HL-60 (cell line): Measurements from ENCODE around the gene FUT2.
A peak's percentile ranks its signal among the peaks of the same experiment; 100 is the strongest.

Experiments
- DNase-seq, 2 experiments: peaks; one replicate each; pipeline ENCODE4 v3.0.0-alpha.2; 2010 to 2020; ENCODE audit warnings: low read depth in 1 of 2, low spot score in 1 of 2
- H3K27ac ChIP-seq: fragments of 250-450 bp; sonication (Bioruptor Pico); replicated peaks from 2 replicates; pipeline ENCODE4 v1.5.1; 2020; ENCODE audit warnings: mild to moderate bottlenecking, moderate library complexity
- H3K27me3 ChIP-seq: fragments of 250-450 bp; sonication (Bioruptor Pico); 2 replicates; pipeline ENCODE4 v1.5.1; 2021; ENCODE audit warnings: mild to moderate bottlenecking, moderate library complexity; ENCODE audit not compliant: insufficient read depth, poor library complexity, severe bottlenecking
- H3K4me3 ChIP-seq: replicated peaks from 2 replicates; pipeline ENCODE4 v1.5.1; 2011; ENCODE audit warnings: mild to moderate bottlenecking, control low read depth, low read length; ENCODE audit not compliant: insufficient read depth
- CTCF ChIP-seq: IDR thresholded peaks from one replicate; pipeline ENCODE4 v1.5.1; 2011; ENCODE audit warnings: low read length, control low read depth, inconsistent platforms; ENCODE audit not compliant: insufficient read depth
- GABPA ChIP-seq: IDR thresholded peaks from 2 replicates; pipeline ENCODE4 v1.6.1; 2012; ENCODE audit warnings: low read depth
- POLR2AphosphoS5 ChIP-seq: IDR thresholded peaks from 2 replicates; pipeline ENCODE4 v1.6.1; 2012; ENCODE audit warnings: low read depth
- REST ChIP-seq: IDR thresholded peaks from 2 replicates; pipeline ENCODE4 v1.6.1; 2012; ENCODE audit warnings: low read depth; ENCODE audit not compliant: insufficient replicate concordance
- SPI1 ChIP-seq: IDR thresholded peaks from 2 replicates; pipeline ENCODE4 v1.6.1; 2012; ENCODE audit warnings: low read depth, mild to moderate bottlenecking, borderline replicate concordance

FUT2 gene

GRCh38 chr19:48674216-48674809 lies 21.5 kb upstream of the FUT2 start:
- no peak for DNase-seq
- TF ChIP-seq CTCF: no peak
- TF ChIP-seq REST: no peak
- TF ChIP-seq POLR2AphosphoS5: no peak
- no peak for TF ChIP-seq GABPA
- TF ChIP-seq SPI1: no peak
- no peak overlapping the region for H3K4me3 ChIP-seq
- H3K27me3 ChIP-seq: no peaks in the 10 kb centered on the region
- H3K27ac ChIP-seq: no peak overlapping the region

- H3K27me3 ChIP-seq: no peaks in the 10 kb centered on the region
- no peak overlapping the region for H3K4me3 ChIP-seq
- peak; percentile 20 to 77 for DNase-seq
- TF ChIP-seq CTCF: peak; percentile 64
- no peak for TF ChIP-seq REST
- no peak overlapping the region for H3K27ac ChIP-seq
Measured at GRCh38 chr19:48674921-48675824, 20.6 kb upstream of the FUT2 start.

- DNase-seq: no peak
- H3K27ac ChIP-seq: no peak overlapping the region
- no peak overlapping the region for H3K4me3 ChIP-seq
- TF ChIP-seq SPI1: no peak
- TF ChIP-seq CTCF: no peak
- TF ChIP-seq REST: no peak
- no peak for TF ChIP-seq GABPA
- no peaks in the 10 kb centered on the region for H3K27me3 ChIP-seq
Measured at GRCh38 chr19:48676487-48676886, 19.3 kb upstream of the FUT2 start.
